Ovary (tissue), 3 donors: ENCODE results near the gene NKX2-4.

ENCODE experiments used
- EP300 ChIP-seq: sonication (generic); formaldehyde crosslinking; IDR thresholded peaks from one replicate; pipeline ENCODE4 v1.6.1; 2017; ENCODE audit warnings: antibody characterized with exemption
- POLR2A ChIP-seq: fragments of 450-650 bp; IDR thresholded peaks from one replicate; pipeline ENCODE4 v1.6.1; 2017; ENCODE audit warnings: antibody characterized with exemption, mild to moderate bottlenecking, moderate library complexity
- TF ChIP-seq, protein P1 (sequence below), 3 donors: fragments of 450-650 bp in 2 of 3; fragments of 200-600 bp in 1 of 3; IDR thresholded peaks; one replicate each; pipeline versions ENCODE4 v1.5.1 to v1.8.0; 2016 to 2022; ENCODE audit warnings: antibody characterized with exemption in 3 of 3, mild to moderate bottlenecking in 1 of 3
- donor health status: DM: no; HTN: no; CAD: no.

DNA sequence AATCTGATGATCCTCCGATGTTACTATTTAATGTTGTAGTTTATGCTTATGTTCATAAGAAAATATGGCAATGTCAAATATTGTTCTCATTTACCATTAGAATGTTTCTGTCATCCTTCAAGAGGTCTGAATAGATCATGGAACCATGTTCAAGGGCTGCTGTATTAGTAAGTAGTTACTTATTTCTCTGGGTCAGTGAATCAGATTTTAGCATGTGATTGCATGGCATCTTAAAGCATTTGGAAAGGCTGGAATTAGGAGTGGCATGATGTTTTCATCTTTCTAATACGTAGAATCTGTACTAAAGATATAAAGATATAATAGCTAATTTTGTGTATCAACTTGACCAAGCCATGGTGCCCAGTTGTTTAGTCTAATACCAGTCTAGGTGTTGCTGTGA, 40.5 kb upstream of the NKX2-4 start:
- no peak for TF ChIP-seq EP300
- TF ChIP-seq, protein P1, sequence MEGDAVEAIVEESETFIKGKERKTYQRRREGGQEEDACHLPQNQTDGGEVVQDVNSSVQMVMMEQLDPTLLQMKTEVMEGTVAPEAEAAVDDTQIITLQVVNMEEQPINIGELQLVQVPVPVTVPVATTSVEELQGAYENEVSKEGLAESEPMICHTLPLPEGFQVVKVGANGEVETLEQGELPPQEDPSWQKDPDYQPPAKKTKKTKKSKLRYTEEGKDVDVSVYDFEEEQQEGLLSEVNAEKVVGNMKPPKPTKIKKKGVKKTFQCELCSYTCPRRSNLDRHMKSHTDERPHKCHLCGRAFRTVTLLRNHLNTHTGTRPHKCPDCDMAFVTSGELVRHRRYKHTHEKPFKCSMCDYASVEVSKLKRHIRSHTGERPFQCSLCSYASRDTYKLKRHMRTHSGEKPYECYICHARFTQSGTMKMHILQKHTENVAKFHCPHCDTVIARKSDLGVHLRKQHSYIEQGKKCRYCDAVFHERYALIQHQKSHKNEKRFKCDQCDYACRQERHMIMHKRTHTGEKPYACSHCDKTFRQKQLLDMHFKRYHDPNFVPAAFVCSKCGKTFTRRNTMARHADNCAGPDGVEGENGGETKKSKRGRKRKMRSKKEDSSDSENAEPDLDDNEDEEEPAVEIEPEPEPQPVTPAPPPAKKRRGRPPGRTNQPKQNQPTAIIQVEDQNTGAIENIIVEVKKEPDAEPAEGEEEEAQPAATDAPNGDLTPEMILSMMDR (IDR thresholded peaks at IDR 0.05): no peak
- no peak for TF ChIP-seq POLR2A
